ENCODE results near the gene COL7A1. TPM values are rescaled to one million over a fixed set of nuclear protein-coding genes. Genes with fewer than 3 reads are reported as not detected.

Gene COL7A1
- total and polyA plus RNA-seq, 2 of the 8 experiments (the other 6 are each of a cell fraction or from before 2014, with no cell fraction given) = 10.7 to 13.9 TPM

DNA sequence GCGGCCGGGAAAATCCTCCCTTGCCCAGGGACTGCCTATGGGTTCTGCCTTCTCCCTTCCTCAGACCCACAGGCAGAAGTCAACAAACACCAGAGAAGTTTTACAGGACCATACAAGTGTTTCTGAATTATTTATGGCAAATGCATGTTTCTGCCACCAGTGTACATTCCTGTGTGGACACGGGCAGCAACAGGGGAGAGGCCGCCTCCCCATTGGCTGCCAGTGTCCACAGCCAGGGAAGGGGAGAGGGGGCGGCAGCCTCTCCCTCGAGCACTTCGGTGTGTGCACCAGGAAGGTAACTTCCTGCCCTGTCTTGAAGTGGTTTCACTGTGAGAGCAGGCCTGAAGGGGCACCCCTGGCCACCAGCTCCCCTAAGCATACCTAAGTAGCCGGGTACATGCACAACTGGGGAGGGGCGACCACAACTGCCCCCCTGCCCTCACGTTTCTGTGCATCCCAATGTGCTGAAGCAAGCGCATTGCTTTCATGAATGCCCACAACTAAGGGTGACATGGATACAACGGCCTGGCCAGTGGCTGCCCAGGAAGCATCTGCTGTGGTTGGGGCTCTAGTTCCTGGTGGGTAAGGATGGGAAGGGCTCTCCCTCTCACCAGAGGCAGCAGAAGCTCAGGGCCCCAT is 76.4 kb downstream of the COL7A1 start:
- H3K79me2 ChIP-seq (ENCODE audit: control insufficient read depth in 1 of 2, insufficient read depth in 2 of 2, low read length in 2 of 2) = no peaks in the 10 kb centered on the region
- DNase-seq (ENCODE audit: low read depth in 1 of 2, low spot score in 2 of 2) (no peak), FAIRE-seq (no peak)
- H2AFZ ChIP-seq (ENCODE audit: low read length) = no peak overlapping the region
- H3K23me2 ChIP-seq (ENCODE audit: low read depth, low read length) = no peaks in the 10 kb centered on the region
- no peak overlapping the region for H3K27ac ChIP-seq (ENCODE audit: low read depth, low read length)
- H3K56ac ChIP-seq (replicated peaks; ENCODE audit: insufficient read length, low read depth, low read length) = no peak overlapping the region
- H2BK120ac ChIP-seq (replicated peaks; ENCODE audit: low read depth, low read length) = no peak overlapping the region
- WGBS, 2 experiments (ENCODE audit: extremely low coverage in 1 of 2, insufficient coverage in 1 of 2, insufficient read length in 1 of 2, insufficient replicate concordance in 2 of 2, low coverage in 1 of 2, low lambda C conversion rate in 2 of 2, missing lambda C conversion rate in 1 of 2) = 79% methylated on average over 11 of the region's 12 CpGs; no CpG with 5 or more reads in 1 of the 2 experiments
- TF ChIP-seq EGR1 (IDR thresholded peaks at IDR 0.05; ENCODE audit: borderline replicate concordance, low read depth, low read length) (no peak), KDM4A (IDR thresholded peaks at IDR 0.05; ENCODE audit: low read depth, low read length, severe bottlenecking) (no peak), CHD1 (IDR thresholded peaks at IDR 0.05; ENCODE audit: low read depth, low read length) (no peak), RFX5 (IDR thresholded peaks at IDR 0.05; ENCODE audit: borderline replicate concordance, low read depth, low read length) (no peak), TAF1 (IDR thresholded peaks at IDR 0.05; ENCODE audit: low read depth, low read length) (no peak), RAD21 (IDR thresholded peaks at IDR 0.05 in 1 of 2, conservative IDR thresholded peaks at IDR 0.05 in 1 of 2; ENCODE audit: low read depth in 2 of 2, low read length in 2 of 2) (no peak), GTF2F1 (IDR thresholded peaks at IDR 0.05; ENCODE audit: borderline replicate concordance, low read depth, low read length) (no peak), TAF7 (optimal IDR thresholded peaks at IDR 0.05; ENCODE audit: borderline replicate concordance, low read depth, low read length) (no peak), POLR2AphosphoS5 (IDR thresholded peaks at IDR 0.05; ENCODE audit: low read depth, low read length) (no peak), SP1 (IDR thresholded peaks at IDR 0.05; ENCODE audit: low read depth, low read length) (no peak), TEAD4 (IDR thresholded peaks at IDR 0.05; ENCODE audit: low read depth, low read length) (no peak)
- TF ChIP-seq, protein P1, sequence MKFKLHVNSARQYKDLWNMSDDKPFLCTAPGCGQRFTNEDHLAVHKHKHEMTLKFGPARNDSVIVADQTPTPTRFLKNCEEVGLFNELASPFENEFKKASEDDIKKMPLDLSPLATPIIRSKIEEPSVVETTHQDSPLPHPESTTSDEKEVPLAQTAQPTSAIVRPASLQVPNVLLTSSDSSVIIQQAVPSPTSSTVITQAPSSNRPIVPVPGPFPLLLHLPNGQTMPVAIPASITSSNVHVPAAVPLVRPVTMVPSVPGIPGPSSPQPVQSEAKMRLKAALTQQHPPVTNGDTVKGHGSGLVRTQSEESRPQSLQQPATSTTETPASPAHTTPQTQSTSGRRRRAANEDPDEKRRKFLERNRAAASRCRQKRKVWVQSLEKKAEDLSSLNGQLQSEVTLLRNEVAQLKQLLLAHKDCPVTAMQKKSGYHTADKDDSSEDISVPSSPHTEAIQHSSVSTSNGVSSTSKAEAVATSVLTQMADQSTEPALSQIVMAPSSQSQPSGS (IDR thresholded peaks at IDR 0.05; ENCODE audit: low read length) = no peak
- H3K4me3 ChIP-seq (ENCODE audit: extremely low read depth in 1 of 4, insufficient read depth in 2 of 4, low read depth in 3 of 4, low read length in 4 of 4) = no peak overlapping the region
- no peak overlapping the region for H2BK15ac ChIP-seq (ENCODE audit: low read length)
- H4K5ac ChIP-seq (ENCODE audit: insufficient read length, low read depth, low read length) = no peak overlapping the region
- H4K20me1 ChIP-seq (replicated peaks in 1 of 2; ENCODE audit: control insufficient read depth in 1 of 2, insufficient read depth in 2 of 2, low read length in 2 of 2) = peaks cover 2 to 3% of the 10 kb centered on the region in 2 experiments
- no peaks in the 10 kb centered on the region for H3K27me3 ChIP-seq (replicated peaks in 1 of 4; ENCODE audit: control insufficient read depth in 3 of 4, extremely low read depth in 1 of 4, insufficient read depth in 3 of 4, low read length in 3 of 4)
- no peak overlapping the region for H3K4me2 ChIP-seq (ENCODE audit: insufficient read depth in 1 of 2, low read depth in 2 of 2, low read length in 2 of 2)
- no peak overlapping the region for H2BK12ac ChIP-seq (ENCODE audit: low read depth, low read length)
- ChIA-PET POLR2A (ENCODE audit: partially characterized antibody) (no interaction called here), CTCF (ENCODE audit: partially characterized antibody) (interaction anchor here (0.6 to 1.4 kb wide), 5 partner anchors 10 to 83 kb away, joined by 3 to 4 read pairs (median 4); no protein-coding TSS in a partner anchor)
- no peak overlapping the region for H4K91ac ChIP-seq (replicated peaks; ENCODE audit: insufficient read length, low read length)
- no peak overlapping the region for H2BK20ac ChIP-seq (ENCODE audit: low read length)
- no peak overlapping the region for H3K18ac ChIP-seq (ENCODE audit: extremely low read depth, low read length)
- no peak overlapping the region for H3K23ac ChIP-seq (ENCODE audit: insufficient read length)
- no peak overlapping the region for H3K14ac ChIP-seq (ENCODE audit: insufficient read length)
- H3K79me1 ChIP-seq (ENCODE audit: low read depth, low read length) = no peaks in the 10 kb centered on the region
- no peak overlapping the region for H3K4ac ChIP-seq (replicated peaks; ENCODE audit: insufficient read length, low read depth, low read length)
- H3K9me3 ChIP-seq (ENCODE audit: insufficient read depth in 2 of 2, low read depth in 1 of 2, low read length in 1 of 2) = no peaks in the 10 kb centered on the region
- H3K4me1 ChIP-seq (replicated peaks in 1 of 4; ENCODE audit: control insufficient read depth in 3 of 4, insufficient read depth in 4 of 4, low read length in 3 of 4) = no peaks in the 10 kb centered on the region
- peaks cover 2 to 7% (median 5%) of the 10 kb centered on the region in 4 experiments; a peak in 5 of 8 replicates for H3K36me3 ChIP-seq (ENCODE audit: control insufficient read depth in 2 of 4, insufficient read depth in 4 of 4, low read length in 3 of 4)
- no peak overlapping the region for H2BK5ac ChIP-seq (ENCODE audit: low read depth, low read length)
- no peak overlapping the region; a peak in 1 of 7 replicates for H3K9ac ChIP-seq (replicated peaks in 1 of 4; ENCODE audit: extremely low read depth in 1 of 4, low read depth in 3 of 4, low read length in 3 of 4)
- H4K8ac ChIP-seq (ENCODE audit: extremely low read depth, insufficient read depth, low read length) = no peak overlapping the region
- H2AK5ac ChIP-seq (ENCODE audit: low read depth, low read length) = no peak overlapping the region

All from H1 (cell line).